ENCODE results near the gene ECI1. TPM values are rescaled to one million over a fixed set of nuclear protein-coding genes. Genes with fewer than 3 reads are reported as not detected.

Gene ECI1
- total RNA-seq, 2 donors from 2014 or later = 75.8 to 94.7 TPM

DNA sequence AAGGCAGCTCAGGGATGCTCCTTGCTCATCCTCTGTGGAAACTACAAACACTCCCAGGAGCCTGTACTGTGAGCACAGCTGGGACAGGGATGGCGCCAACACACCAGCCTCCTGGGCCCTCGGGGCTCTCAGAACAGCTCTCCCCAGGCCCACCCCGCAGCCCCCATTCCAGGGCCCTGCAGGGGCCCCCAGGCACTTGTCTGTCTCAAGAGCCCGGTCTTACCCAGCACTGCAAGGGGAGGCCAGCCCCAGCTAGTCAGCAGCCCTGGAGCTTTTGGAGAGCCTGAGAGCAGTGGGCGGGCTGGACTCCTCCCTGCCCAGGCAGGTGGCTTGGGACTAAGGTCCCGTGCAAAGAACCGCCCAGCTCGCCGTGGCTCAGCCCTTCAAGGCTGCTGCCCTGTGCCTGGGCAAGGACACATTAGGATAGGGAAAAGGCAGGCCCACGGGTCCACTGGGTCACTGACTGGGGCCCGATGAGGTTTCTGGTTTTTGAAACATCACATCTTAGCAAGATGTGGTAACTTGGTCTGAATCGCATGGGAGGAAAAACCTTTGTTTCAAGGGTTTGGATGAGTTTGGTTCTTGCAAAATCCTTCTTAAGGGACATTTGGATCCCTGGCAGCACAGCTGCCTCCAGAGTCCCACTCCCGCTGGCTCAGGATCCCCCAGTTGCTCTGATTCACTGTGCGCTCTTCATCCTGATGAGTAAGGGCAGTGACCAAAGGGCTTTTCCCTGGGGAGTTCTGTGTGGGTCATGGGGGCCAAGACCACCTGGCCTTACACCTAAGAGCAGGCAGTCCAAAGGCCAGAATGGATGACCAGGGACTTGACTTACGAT lies 12.3 kb downstream of the ECI1 start:
- Histone ChIP-seq H3K4me3 (ENCODE audit: low read length) (no peak overlapping the region), H3K36me3 (ENCODE audit: control insufficient read depth, insufficient read depth, low read length) (peaks cover 21% of the 10 kb centered on the region), H3K4me1 (ENCODE audit: control insufficient read depth, insufficient read depth, low read length) (no peaks in the 10 kb centered on the region), H3K27ac (ENCODE audit: low read depth, low read length) (no peak overlapping the region), H3K9me3 (ENCODE audit: control insufficient read depth, low read length) (no peaks in the 10 kb centered on the region), H3K9ac (ENCODE audit: extremely low read depth, low read length, poor library complexity, severe bottlenecking) (no peak overlapping the region), H3K27me3 (ENCODE audit: control insufficient read depth, insufficient read depth, low read length, poor library complexity, severe bottlenecking) (peaks cover 25% of the 10 kb centered on the region)
- 76 to 79% methylated on average over 9 to 15 of the region's 15 CpGs for WGBS, 2 experiments (ENCODE audit: insufficient coverage in 1 of 2, insufficient read length in 1 of 2)
- peaks cover 22% of the 10 kb centered on the region for H3K27me3 Mint-ChIP-seq (ENCODE audit: insufficient read depth)
- H3K36me3 Mint-ChIP-seq (ENCODE audit: low read depth) = peaks cover 24% of the 10 kb centered on the region
- TF ChIP-seq, protein P1, sequence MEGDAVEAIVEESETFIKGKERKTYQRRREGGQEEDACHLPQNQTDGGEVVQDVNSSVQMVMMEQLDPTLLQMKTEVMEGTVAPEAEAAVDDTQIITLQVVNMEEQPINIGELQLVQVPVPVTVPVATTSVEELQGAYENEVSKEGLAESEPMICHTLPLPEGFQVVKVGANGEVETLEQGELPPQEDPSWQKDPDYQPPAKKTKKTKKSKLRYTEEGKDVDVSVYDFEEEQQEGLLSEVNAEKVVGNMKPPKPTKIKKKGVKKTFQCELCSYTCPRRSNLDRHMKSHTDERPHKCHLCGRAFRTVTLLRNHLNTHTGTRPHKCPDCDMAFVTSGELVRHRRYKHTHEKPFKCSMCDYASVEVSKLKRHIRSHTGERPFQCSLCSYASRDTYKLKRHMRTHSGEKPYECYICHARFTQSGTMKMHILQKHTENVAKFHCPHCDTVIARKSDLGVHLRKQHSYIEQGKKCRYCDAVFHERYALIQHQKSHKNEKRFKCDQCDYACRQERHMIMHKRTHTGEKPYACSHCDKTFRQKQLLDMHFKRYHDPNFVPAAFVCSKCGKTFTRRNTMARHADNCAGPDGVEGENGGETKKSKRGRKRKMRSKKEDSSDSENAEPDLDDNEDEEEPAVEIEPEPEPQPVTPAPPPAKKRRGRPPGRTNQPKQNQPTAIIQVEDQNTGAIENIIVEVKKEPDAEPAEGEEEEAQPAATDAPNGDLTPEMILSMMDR (conservative IDR thresholded peaks at IDR 0.05) = no peak
- no peak overlapping the region for H3K4me3 Mint-ChIP-seq
- peak; percentile 70 for DNase-seq
- H3K9me3 Mint-ChIP-seq = no peaks in the 10 kb centered on the region
- H3K27ac Mint-ChIP-seq = no peak overlapping the region
- H3K4me1 Mint-ChIP-seq = no peaks in the 10 kb centered on the region

DNA sequence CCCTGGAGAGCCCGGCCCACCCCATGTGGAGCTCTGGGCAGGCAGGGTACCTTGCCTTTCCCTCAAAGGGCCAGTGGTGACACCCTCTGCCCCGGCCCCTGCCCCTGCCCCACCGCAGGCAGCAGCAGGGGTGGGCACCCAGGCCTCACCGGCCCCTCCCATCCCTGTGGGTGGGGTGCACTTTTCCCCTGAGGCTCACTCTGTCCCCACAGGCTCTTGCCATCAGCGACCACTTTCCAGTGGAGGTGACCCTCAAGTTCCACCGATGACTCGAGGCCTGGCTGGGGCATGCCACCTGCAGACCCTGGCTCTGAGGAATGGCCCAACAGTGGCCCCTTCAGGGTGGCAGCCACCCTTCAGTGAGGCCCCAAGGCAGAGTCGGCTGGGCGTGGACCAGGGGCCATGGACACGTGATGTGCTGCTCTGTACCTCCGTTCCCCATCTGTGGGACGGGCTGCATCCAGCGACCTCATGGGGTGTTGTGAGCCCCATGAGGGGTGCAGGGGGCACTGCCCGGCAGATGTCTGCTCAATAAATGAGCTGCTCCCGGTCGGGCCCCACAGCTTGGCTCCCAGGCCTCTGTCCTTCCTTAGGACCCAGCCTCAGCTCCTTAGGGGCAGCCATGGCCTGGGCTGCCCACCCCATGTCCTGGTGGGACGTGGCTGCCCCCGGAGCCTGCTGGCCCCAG lies 13.1 kb downstream of the ECI1 start:
- Mint-ChIP-seq H3K4me1 (no peaks in the 10 kb centered on the region), H3K36me3 (ENCODE audit: low read depth) (peaks cover 20% of the 10 kb centered on the region), H3K27ac (no peak overlapping the region), H3K27me3 (ENCODE audit: insufficient read depth) (peaks cover 22% of the 10 kb centered on the region), H3K4me3 (no peak overlapping the region), H3K9me3 (no peaks in the 10 kb centered on the region)
- Histone ChIP-seq H3K9me3 (ENCODE audit: control insufficient read depth, low read length) (no peaks in the 10 kb centered on the region), H3K27me3 (ENCODE audit: control insufficient read depth, insufficient read depth, low read length, poor library complexity, severe bottlenecking) (peaks cover 25% of the 10 kb centered on the region), H3K4me1 (ENCODE audit: control insufficient read depth, insufficient read depth, low read length) (no peaks in the 10 kb centered on the region), H3K36me3 (ENCODE audit: control insufficient read depth, insufficient read depth, low read length) (peaks cover 17% of the 10 kb centered on the region), H3K9ac (ENCODE audit: extremely low read depth, low read length, poor library complexity, severe bottlenecking) (no peak overlapping the region), H3K27ac (ENCODE audit: low read depth, low read length) (no peak overlapping the region), H3K4me3 (ENCODE audit: low read length) (no peak overlapping the region)
- TF ChIP-seq, protein P1 (conservative IDR thresholded peaks at IDR 0.05) = no peak
- 71 to 75% methylated on average over 10 to 18 of the region's 18 CpGs for WGBS, 2 experiments (ENCODE audit: insufficient coverage in 1 of 2, insufficient read length in 1 of 2)
- DNase-seq = no peak

DNA sequence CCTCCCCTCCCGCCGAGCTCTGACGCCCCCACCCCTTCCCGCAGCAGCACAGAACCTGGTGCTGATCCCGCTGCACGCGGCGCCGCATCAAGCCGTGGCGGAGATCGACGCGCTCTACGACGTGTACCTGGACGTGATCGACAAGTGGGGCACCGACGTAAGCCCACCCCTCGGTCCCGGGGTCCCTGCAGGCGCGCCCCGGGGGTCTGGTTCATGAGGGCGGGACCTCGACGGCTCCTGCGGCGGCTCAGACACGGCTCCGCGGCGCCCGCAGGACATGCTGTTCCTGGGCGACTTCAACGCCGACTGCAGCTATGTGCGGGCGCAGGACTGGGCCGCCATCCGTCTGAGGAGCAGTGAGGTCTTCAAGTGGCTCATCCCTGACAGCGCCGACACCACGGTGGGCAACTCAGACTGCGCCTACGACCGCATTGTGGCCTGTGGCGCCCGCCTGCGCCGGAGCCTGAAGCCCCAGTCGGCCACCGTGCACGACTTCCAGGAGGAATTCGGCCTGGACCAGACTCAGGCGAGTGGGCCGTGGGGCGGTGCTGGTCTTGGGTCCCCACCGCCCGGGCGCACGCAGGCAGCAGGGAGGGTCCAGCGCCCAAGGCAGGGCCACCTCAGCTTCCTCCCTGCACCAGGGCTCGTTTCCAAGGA lies 13.8 kb downstream of the ECI1 start:
- peak; percentile 79 for DNase-seq
- H3K36me3 Mint-ChIP-seq (ENCODE audit: low read depth) = peaks cover 18% of the 10 kb centered on the region
- Histone ChIP-seq H3K27me3 (ENCODE audit: control insufficient read depth, insufficient read depth, low read length, poor library complexity, severe bottlenecking) (peaks cover 25% of the 10 kb centered on the region), H3K4me1 (ENCODE audit: control insufficient read depth, insufficient read depth, low read length) (no peaks in the 10 kb centered on the region), H3K9ac (ENCODE audit: extremely low read depth, low read length, poor library complexity, severe bottlenecking) (no peak overlapping the region), H3K4me3 (ENCODE audit: low read length) (no peak overlapping the region), H3K27ac (ENCODE audit: low read depth, low read length) (no peak overlapping the region), H3K9me3 (ENCODE audit: control insufficient read depth, low read length) (no peaks in the 10 kb centered on the region), H3K36me3 (ENCODE audit: control insufficient read depth, insufficient read depth, low read length) (peaks cover 15% of the 10 kb centered on the region)
- H3K27me3 Mint-ChIP-seq (ENCODE audit: insufficient read depth) = peaks cover 22% of the 10 kb centered on the region
- no peak overlapping the region for H3K27ac Mint-ChIP-seq
- TF ChIP-seq, protein P1 (conservative IDR thresholded peaks at IDR 0.05) = no peak
- WGBS, 2 experiments (ENCODE audit: insufficient coverage in 1 of 2, insufficient read length in 1 of 2) = 23 to 47% methylated on average over 34 to 65 of the region's 65 CpGs
- no peaks in the 10 kb centered on the region for H3K4me1 Mint-ChIP-seq
- H3K9me3 Mint-ChIP-seq = no peaks in the 10 kb centered on the region
- H3K4me3 Mint-ChIP-seq = peak overlapping the region; percentile 38

All from endodermal cell (in vitro differentiated cells).